DOHH2 (cell line): ENCODE data around the gene SIVA1.

Experiments used
- EZH2phosphoT487 ChIP-seq: fragments of 200-600 bp; sonication (generic); IDR thresholded peaks from 2 replicates; pipeline ENCODE4 v1.6.1; 2017; ENCODE audit warnings: borderline replicate concordance, mild to moderate bottlenecking, antibody characterized with exemption, low read length, moderate library complexity, mixed read lengths
- TF ChIP-seq, protein P1 (sequence below): fragments of 200-600 bp; sonication (generic); IDR thresholded peaks from one replicate; pipeline ENCODE4 v1.5.1; 2014; ENCODE audit warnings: antibody characterized with exemption, mild to moderate bottlenecking, low read depth, low read length; ENCODE audit not compliant: poor library complexity, severe bottlenecking

DNA sequence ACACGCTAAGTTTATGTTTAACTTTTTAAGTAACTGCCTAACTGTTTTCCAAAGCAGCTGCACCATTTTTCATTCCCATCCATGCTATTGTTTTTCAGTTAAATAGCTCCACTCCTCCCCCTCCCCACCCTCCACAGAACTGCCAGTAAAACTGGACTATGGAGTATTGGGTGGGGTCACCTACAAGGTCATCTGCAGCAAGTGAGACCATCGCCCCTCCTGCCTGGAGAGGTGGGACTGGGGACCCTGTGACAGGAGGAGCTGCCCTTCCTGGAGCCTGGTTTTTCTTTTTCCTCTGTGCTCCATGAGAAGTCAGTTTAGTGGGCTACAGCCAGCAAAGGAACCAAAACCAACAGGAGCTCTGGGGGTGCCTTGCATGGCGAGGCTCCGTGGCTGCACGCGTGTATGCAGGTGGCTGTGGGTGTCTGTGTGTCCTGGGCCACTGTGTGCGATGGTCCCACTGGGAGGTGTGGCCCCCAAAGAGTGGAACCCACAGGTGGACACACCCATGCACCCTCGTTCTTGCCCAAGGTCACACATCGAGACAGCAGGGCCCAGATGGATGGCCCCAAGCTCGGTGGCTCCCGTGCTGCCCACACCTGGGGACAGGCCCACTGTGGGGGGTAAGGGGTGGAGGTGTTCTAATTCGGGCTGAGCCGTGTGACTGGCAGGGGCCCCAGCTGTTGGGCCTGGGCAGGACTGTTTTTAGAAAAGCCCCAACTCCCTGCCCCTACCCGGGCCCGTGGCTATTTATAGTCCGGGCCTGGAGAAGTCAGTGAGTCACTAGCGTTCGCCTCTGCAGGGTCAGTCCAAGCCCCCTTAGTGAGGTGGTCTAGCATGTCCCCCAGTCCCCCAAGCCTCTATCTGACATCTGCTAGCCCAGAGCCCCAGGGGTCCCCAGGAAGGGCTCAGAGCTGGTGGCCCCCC lies 31.2 kb upstream of the SIVA1 start:
- TF ChIP-seq, protein P1, sequence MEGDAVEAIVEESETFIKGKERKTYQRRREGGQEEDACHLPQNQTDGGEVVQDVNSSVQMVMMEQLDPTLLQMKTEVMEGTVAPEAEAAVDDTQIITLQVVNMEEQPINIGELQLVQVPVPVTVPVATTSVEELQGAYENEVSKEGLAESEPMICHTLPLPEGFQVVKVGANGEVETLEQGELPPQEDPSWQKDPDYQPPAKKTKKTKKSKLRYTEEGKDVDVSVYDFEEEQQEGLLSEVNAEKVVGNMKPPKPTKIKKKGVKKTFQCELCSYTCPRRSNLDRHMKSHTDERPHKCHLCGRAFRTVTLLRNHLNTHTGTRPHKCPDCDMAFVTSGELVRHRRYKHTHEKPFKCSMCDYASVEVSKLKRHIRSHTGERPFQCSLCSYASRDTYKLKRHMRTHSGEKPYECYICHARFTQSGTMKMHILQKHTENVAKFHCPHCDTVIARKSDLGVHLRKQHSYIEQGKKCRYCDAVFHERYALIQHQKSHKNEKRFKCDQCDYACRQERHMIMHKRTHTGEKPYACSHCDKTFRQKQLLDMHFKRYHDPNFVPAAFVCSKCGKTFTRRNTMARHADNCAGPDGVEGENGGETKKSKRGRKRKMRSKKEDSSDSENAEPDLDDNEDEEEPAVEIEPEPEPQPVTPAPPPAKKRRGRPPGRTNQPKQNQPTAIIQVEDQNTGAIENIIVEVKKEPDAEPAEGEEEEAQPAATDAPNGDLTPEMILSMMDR: no peak
- TF ChIP-seq EZH2phosphoT487: no peak
